Right lobe of liver (tissue), 4 donors: ENCODE measurements around the gene MSMP.

Source experiments
- CTCF ChIP-seq, 4 donors: fragments of 200-600 bp in 3 of 4; fragments of 450-650 bp in 1 of 4; IDR thresholded peaks; one replicate each; pipeline versions ENCODE4 v1.5.1 to v1.8.0; 2016 to 2022; ENCODE audit warnings: antibody characterized with exemption in 4 of 4, mild to moderate bottlenecking in 2 of 4
- POLR2A ChIP-seq: fragments of 450-650 bp; IDR thresholded peaks from one replicate; pipeline ENCODE4 v1.6.1; 2017; ENCODE audit warnings: antibody characterized with exemption, mild to moderate bottlenecking
- donor health status: DM: no; HTN: no; CAD: no.
- donor health status: DM: no; HTN: no; CAD: no.
- donor health status: DM: no; HTN: yes; CAD: no.

- TF ChIP-seq POLR2A (no peak), CTCF (IDR thresholded peaks at IDR 0.05) (no peak)
These were observed 5.7 kb upstream of the MSMP start for GRCh38 chr9:35759795-35760194.
